ENCODE measurements around the gene RNF111. TPM values are rescaled to one million over a fixed set of nuclear protein-coding genes. Genes with fewer than 3 reads are reported as not detected.

The RNF111 gene
- total and polyA plus RNA-seq, 10 of the 15 experiments (the other 5 are each of a cell fraction or from before 2014, with no cell fraction given), result 8.6 to 34.7 (median 15.7) TPM

DNA sequence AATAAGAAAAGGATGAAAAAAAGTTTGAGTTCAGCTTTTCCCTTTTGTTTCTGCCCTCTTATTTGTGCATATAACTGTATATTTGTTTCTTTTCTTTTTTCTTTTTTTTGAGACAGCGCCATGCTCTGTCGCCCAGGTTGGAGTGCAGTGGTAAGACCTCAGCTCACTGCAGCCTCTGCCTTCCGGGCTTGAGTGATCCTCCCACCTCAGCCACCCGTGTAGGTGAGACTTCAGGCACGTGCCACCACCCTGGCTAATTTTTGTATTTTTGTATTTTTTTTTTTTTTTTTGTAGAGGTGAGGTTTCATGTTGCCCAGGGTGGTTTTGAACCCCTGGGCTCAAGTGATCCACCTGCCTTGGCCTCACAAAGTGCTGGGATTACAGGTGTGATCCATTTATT, 31.4 kb downstream of the RNF111 start (continued):
- TF ChIP-seq, protein P1, sequence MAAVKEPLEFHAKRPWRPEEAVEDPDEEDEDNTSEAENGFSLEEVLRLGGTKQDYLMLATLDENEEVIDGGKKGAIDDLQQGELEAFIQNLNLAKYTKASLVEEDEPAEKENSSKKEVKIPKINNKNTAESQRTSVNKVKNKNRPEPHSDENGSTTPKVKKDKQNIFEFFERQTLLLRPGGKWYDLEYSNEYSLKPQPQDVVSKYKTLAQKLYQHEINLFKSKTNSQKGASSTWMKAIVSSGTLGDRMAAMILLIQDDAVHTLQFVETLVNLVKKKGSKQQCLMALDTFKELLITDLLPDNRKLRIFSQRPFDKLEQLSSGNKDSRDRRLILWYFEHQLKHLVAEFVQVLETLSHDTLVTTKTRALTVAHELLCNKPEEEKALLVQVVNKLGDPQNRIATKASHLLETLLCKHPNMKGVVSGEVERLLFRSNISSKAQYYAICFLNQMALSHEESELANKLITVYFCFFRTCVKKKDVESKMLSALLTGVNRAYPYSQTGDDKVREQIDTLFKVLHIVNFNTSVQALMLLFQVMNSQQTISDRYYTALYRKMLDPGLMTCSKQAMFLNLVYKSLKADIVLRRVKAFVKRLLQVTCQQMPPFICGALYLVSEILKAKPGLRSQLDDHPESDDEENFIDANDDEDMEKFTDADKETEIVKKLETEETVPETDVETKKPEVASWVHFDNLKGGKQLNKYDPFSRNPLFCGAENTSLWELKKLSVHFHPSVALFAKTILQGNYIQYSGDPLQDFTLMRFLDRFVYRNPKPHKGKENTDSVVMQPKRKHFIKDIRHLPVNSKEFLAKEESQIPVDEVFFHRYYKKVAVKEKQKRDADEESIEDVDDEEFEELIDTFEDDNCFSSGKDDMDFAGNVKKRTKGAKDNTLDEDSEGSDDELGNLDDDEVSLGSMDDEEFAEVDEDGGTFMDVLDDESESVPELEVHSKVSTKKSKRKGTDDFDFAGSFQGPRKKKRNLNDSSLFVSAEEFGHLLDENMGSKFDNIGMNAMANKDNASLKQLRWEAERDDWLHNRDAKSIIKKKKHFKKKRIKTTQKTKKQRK (IDR thresholded peaks at IDR 0.05; ENCODE audit: low read depth, low read length), result no peak
- TF ChIP-seq SPI1 (IDR thresholded peaks at IDR 0.05; ENCODE audit: borderline replicate concordance, insufficient read depth, low read depth, low read length), result no peak
- TF ChIP-seq ZNF24 (IDR thresholded peaks at IDR 0.05), result no peak
- TF ChIP-seq NBN (IDR thresholded peaks at IDR 0.05), result peak; percentile 22; the same call in 1 of the 2 replicates
- TF ChIP-seq FOXM1 (IDR thresholded peaks at IDR 0.05; ENCODE audit: low read depth, low read length), result no peak
- peak; percentile 23 for TF ChIP-seq MEF2B (IDR thresholded peaks at IDR 0.05; ENCODE audit: partially characterized antibody, poor library complexity, severe bottlenecking)
- TF ChIP-seq, protein P2, sequence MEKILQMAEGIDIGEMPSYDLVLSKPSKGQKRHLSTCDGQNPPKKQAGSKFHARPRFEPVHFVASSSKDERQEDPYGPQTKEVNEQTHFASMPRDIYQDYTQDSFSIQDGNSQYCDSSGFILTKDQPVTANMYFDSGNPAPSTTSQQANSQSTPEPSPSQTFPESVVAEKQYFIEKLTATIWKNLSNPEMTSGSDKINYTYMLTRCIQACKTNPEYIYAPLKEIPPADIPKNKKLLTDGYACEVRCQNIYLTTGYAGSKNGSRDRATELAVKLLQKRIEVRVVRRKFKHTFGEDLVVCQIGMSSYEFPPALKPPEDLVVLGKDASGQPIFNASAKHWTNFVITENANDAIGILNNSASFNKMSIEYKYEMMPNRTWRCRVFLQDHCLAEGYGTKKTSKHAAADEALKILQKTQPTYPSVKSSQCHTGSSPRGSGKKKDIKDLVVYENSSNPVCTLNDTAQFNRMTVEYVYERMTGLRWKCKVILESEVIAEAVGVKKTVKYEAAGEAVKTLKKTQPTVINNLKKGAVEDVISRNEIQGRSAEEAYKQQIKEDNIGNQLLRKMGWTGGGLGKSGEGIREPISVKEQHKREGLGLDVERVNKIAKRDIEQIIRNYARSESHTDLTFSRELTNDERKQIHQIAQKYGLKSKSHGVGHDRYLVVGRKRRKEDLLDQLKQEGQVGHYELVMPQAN (conservative IDR thresholded peaks at IDR 0.05), result no peak
- no peak for TF ChIP-seq CREB1 (IDR thresholded peaks at IDR 0.05; ENCODE audit: low read depth)
- no peak for TF ChIP-seq IKZF2 (IDR thresholded peaks at IDR 0.05)
- TF ChIP-seq, protein P3, sequence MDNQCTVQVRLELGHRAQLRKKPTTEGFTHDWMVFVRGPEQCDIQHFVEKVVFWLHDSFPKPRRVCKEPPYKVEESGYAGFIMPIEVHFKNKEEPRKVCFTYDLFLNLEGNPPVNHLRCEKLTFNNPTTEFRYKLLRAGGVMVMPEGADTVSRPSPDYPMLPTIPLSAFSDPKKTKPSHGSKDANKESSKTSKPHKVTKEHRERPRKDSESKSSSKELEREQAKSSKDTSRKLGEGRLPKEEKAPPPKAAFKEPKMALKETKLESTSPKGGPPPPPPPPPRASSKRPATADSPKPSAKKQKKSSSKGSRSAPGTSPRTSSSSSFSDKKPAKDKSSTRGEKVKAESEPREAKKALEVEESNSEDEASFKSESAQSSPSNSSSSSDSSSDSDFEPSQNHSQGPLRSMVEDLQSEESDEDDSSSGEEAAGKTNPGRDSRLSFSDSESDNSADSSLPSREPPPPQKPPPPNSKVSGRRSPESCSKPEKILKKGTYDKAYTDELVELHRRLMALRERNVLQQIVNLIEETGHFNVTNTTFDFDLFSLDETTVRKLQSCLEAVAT (IDR thresholded peaks at IDR 0.05), result peak; percentile 35; the same call in 1 of the 2 replicates
- TF ChIP-seq, protein P4, sequence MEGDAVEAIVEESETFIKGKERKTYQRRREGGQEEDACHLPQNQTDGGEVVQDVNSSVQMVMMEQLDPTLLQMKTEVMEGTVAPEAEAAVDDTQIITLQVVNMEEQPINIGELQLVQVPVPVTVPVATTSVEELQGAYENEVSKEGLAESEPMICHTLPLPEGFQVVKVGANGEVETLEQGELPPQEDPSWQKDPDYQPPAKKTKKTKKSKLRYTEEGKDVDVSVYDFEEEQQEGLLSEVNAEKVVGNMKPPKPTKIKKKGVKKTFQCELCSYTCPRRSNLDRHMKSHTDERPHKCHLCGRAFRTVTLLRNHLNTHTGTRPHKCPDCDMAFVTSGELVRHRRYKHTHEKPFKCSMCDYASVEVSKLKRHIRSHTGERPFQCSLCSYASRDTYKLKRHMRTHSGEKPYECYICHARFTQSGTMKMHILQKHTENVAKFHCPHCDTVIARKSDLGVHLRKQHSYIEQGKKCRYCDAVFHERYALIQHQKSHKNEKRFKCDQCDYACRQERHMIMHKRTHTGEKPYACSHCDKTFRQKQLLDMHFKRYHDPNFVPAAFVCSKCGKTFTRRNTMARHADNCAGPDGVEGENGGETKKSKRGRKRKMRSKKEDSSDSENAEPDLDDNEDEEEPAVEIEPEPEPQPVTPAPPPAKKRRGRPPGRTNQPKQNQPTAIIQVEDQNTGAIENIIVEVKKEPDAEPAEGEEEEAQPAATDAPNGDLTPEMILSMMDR (IDR thresholded peaks at IDR 0.05 in 2 of 3, conservative IDR thresholded peaks at IDR 0.05 in 1 of 3; ENCODE audit: control insufficient read depth in 2 of 3, extremely low read depth in 1 of 3, insufficient read depth in 1 of 3, low read depth in 3 of 3, low read length in 3 of 3), result no peak
- TF ChIP-seq, protein P5, sequence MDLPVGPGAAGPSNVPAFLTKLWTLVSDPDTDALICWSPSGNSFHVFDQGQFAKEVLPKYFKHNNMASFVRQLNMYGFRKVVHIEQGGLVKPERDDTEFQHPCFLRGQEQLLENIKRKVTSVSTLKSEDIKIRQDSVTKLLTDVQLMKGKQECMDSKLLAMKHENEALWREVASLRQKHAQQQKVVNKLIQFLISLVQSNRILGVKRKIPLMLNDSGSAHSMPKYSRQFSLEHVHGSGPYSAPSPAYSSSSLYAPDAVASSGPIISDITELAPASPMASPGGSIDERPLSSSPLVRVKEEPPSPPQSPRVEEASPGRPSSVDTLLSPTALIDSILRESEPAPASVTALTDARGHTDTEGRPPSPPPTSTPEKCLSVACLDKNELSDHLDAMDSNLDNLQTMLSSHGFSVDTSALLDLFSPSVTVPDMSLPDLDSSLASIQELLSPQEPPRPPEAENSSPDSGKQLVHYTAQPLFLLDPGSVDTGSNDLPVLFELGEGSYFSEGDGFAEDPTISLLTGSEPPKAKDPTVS (IDR thresholded peaks at IDR 0.05; ENCODE audit: low read depth, low read length), result no peak
- TF ChIP-seq JUND (IDR thresholded peaks at IDR 0.05; ENCODE audit: low read depth, low read length), result no peak
- TF ChIP-seq MTA2 (IDR thresholded peaks at IDR 0.05; ENCODE audit: low read depth), result peak; percentile 33; the same call in 1 of the 2 replicates
- TF ChIP-seq, protein P6, sequence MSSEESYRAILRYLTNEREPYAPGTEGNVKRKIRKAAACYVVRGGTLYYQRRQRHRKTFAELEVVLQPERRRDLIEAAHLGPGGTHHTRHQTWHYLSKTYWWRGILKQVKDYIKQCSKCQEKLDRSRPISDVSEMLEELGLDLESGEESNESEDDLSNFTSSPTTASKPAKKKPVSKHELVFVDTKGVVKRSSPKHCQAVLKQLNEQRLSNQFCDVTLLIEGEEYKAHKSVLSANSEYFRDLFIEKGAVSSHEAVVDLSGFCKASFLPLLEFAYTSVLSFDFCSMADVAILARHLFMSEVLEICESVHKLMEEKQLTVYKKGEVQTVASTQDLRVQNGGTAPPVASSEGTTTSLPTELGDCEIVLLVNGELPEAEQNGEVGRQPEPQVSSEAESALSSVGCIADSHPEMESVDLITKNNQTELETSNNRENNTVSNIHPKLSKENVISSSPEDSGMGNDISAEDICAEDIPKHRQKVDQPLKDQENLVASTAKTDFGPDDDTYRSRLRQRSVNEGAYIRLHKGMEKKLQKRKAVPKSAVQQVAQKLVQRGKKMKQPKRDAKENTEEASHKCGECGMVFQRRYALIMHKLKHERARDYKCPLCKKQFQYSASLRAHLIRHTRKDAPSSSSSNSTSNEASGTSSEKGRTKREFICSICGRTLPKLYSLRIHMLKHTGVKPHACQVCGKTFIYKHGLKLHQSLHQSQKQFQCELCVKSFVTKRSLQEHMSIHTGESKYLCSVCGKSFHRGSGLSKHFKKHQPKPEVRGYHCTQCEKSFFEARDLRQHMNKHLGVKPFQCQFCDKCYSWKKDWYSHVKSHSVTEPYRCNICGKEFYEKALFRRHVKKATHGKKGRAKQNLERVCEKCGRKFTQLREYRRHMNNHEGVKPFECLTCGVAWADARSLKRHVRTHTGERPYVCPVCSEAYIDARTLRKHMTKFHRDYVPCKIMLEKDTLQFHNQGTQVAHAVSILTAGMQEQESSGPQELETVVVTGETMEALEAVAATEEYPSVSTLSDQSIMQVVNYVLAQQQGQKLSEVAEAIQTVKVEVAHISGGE (CRISPR knock-in tag; IDR thresholded peaks at IDR 0.05), result no peak

Measured in GM12878 (cell line).